Suprapubic skin (tissue), 4 donors: ENCODE measurements around the gene RNF145.

ENCODE experiments used
- EP300 ChIP-seq: sonication (generic); formaldehyde crosslinking; IDR thresholded peaks from one replicate; pipeline ENCODE4 v1.6.1; 2017; ENCODE audit warnings: antibody characterized with exemption
- POLR2A ChIP-seq, 2 donors: fragments of 450-650 bp; IDR thresholded peaks; one replicate each; pipeline ENCODE4 v1.6.1; 2017; ENCODE audit warnings: antibody characterized with exemption in 2 of 2, mild to moderate bottlenecking in 2 of 2, moderate library complexity in 2 of 2
- POLR2AphosphoS5 ChIP-seq, 3 donors: sonication (generic); formaldehyde crosslinking; IDR thresholded peaks; one replicate each; pipeline ENCODE4 v1.6.1; 2017; ENCODE audit warnings: antibody characterized with exemption in 3 of 3
- TF ChIP-seq, protein P1 (sequence below), 2 donors: fragments of 200-600 bp in 1 of 2; fragments of 450-650 bp in 1 of 2; sonication (generic) in 1 of 2; IDR thresholded peaks; one replicate each; pipeline ENCODE4 v1.5.1; 2016 to 2019; ENCODE audit warnings: antibody characterized with exemption in 2 of 2, mild to moderate bottlenecking in 1 of 2, moderate library complexity in 1 of 2

DNA sequence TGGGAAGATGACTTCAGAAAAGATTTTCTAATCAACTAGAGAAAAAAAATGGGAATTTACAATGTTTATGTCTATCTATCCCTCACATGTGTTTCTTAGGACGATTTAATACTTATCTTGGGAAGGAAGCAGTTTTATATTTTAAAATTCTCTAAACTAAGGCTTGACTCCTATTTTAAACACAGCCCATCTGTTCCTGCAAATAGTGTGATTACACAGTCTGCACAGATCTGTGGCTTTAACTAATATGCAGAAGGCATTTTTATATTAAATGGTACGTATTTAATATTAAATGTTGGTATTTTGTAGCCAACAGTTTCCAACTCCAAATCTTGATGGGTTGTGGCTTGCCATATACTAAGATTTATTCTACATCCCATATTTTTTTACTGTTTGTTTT, 56.5 kb downstream of the RNF145 start:
- TF ChIP-seq POLR2AphosphoS5 (IDR thresholded peaks at IDR 0.05), result no peak
- TF ChIP-seq, protein P1, sequence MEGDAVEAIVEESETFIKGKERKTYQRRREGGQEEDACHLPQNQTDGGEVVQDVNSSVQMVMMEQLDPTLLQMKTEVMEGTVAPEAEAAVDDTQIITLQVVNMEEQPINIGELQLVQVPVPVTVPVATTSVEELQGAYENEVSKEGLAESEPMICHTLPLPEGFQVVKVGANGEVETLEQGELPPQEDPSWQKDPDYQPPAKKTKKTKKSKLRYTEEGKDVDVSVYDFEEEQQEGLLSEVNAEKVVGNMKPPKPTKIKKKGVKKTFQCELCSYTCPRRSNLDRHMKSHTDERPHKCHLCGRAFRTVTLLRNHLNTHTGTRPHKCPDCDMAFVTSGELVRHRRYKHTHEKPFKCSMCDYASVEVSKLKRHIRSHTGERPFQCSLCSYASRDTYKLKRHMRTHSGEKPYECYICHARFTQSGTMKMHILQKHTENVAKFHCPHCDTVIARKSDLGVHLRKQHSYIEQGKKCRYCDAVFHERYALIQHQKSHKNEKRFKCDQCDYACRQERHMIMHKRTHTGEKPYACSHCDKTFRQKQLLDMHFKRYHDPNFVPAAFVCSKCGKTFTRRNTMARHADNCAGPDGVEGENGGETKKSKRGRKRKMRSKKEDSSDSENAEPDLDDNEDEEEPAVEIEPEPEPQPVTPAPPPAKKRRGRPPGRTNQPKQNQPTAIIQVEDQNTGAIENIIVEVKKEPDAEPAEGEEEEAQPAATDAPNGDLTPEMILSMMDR (IDR thresholded peaks at IDR 0.05), result no peak
- TF ChIP-seq EP300, result no peak
- TF ChIP-seq POLR2A (IDR thresholded peaks at IDR 0.05), result no peak
